Prostate gland (tissue), 2 donors: ENCODE data around the gene ATP2A1. TPM values are rescaled to one million over a fixed set of nuclear protein-coding genes. Genes with fewer than 3 reads are reported as not detected.

Experiments
- DNase-seq: peaks from one replicate; pipeline ENCODE4 v3.0.0-alpha.2; 2019; ENCODE audit warnings: low spot score
- H3K27ac ChIP-seq, 2 donors: fragments of 200-600 bp; sonication (generic); 2 replicates each; pipeline ENCODE4 v1.5.1; 2017 to 2019
- H3K27me3 ChIP-seq: fragments of 200-600 bp; sonication (generic); replicated peaks from 2 replicates; pipeline ENCODE4 v1.5.1; 2019; ENCODE audit not compliant: insufficient read depth
- H3K36me3 ChIP-seq, 2 donors: fragments of 200-600 bp; sonication (generic); 1 replicate in 1 of 2; 2 replicates in 1 of 2; pipeline versions ENCODE4 v1.5.1 to v1.8.1; 2017 to 2019
- H3K4me1 ChIP-seq: fragments of 200-600 bp; sonication (generic); replicated peaks from 2 replicates; pipeline ENCODE4 v1.5.1; 2019
- H3K4me3 ChIP-seq, 2 donors: fragments of 200-600 bp; sonication (generic); 2 replicates each; pipeline ENCODE4 v1.5.1; 2017 to 2019
- H3K9me3 ChIP-seq: fragments of 200-600 bp; sonication (generic); 2 replicates; pipeline ENCODE4 v1.5.1; 2017
- POLR2A ChIP-seq: fragments of 450-650 bp; IDR thresholded peaks from one replicate; pipeline ENCODE4 v1.6.1; 2016; ENCODE audit warnings: antibody characterized with exemption, mild to moderate bottlenecking
- POLR2AphosphoS5 ChIP-seq: sonication (generic); formaldehyde crosslinking; IDR thresholded peaks from one replicate; pipeline ENCODE4 v1.6.1; 2017; ENCODE audit warnings: antibody characterized with exemption
- WGBS: methylation state at CpG from one replicate; pipeline ENCODE4 v1.1.5; 2018; 5-methylcytosine and 5-hydroxymethylcytosine counted together
- intact Hi-C: fragments of 100-400 bp; cut with DNase I; formaldehyde crosslinking; loops from one replicate; pipeline ENCODE4 v1.14.2; 2022
- total RNA-seq, 2 donors: library from RNA; depleted of rRNA; stranded (reverse); fragments of >200 nt; gene quantifications; one replicate each; pipeline ENCODE4 v1.1.0, GENCODE V29; 2016
- TF ChIP-seq, protein P1 (sequence below), 4 experiments: fragments of 200-600 bp in 2 of 4; fragments of 450-650 bp in 2 of 4; sonication (generic) in 2 of 4; IDR thresholded peaks; 1 replicate in 3 of 4; 2 replicates in 1 of 4; pipeline ENCODE4 v1.5.1; 2016 to 2019; ENCODE audit warnings: antibody characterized with exemption in 4 of 4, mild to moderate bottlenecking in 2 of 4, moderate library complexity in 2 of 4

The ATP2A1 gene
- total RNA-seq, 2 donors from 2014 or later, result 1.5 to 3.1 TPM

DNA sequence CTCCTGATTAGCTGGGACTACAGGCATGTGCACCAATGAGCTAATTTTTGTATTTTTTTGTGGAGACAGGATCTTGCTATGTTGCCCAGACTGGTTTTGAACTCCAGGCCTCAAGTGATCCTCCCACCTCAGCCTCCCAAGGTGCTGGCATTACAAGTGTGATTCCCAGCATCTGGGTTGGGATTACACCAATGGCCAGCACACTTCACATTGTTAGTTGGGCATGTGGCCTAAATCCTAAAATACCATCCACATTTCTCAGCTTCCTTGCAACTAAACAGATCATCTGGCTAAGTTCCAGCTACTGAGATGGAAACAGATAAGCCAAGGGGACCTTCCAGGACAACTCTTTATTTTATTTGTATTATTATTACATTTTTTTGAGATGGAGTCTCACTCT, 36.9 kb downstream of the ATP2A1 start:
- Histone ChIP-seq H3K4me1 (no peaks in the 10 kb centered on the region), H3K4me3 (no peak overlapping the region), H3K27ac (no peak overlapping the region), H3K36me3 (peaks cover 10 to 12% of the 10 kb centered on the region in 2 donors), H3K9me3 (no peaks in the 10 kb centered on the region), H3K27me3 (no peaks in the 10 kb centered on the region)
- no peak for TF ChIP-seq POLR2A
- TF ChIP-seq, protein P1, sequence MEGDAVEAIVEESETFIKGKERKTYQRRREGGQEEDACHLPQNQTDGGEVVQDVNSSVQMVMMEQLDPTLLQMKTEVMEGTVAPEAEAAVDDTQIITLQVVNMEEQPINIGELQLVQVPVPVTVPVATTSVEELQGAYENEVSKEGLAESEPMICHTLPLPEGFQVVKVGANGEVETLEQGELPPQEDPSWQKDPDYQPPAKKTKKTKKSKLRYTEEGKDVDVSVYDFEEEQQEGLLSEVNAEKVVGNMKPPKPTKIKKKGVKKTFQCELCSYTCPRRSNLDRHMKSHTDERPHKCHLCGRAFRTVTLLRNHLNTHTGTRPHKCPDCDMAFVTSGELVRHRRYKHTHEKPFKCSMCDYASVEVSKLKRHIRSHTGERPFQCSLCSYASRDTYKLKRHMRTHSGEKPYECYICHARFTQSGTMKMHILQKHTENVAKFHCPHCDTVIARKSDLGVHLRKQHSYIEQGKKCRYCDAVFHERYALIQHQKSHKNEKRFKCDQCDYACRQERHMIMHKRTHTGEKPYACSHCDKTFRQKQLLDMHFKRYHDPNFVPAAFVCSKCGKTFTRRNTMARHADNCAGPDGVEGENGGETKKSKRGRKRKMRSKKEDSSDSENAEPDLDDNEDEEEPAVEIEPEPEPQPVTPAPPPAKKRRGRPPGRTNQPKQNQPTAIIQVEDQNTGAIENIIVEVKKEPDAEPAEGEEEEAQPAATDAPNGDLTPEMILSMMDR (IDR thresholded peaks at IDR 0.05), result no peak
- no peak for TF ChIP-seq POLR2AphosphoS5
- no peak for DNase-seq
- intact Hi-C loops, result no loop called here

DNA sequence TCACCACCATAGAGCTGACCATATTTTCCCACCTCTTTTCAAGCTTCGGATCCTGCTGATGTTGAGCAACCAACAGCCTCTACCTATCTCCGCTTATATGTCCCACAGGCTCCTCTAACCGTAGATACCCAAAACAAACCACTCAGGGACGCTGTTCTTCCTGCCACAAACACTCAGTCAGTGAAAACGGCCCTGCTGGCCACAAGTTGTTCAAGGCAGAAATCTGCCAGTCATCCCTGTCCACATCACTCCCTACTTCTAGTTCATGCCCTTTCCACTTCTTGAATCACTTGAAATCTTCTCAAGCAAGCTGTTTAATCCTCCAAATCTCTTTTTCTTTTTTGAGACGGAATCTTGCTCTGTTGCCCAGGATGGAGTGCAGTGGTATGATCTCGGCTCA, 38.8 kb downstream of the ATP2A1 start:
- Histone ChIP-seq H3K4me3 (no peak overlapping the region), H3K4me1 (no peaks in the 10 kb centered on the region), H3K36me3 (peaks cover 10 to 12% of the 10 kb centered on the region in 2 donors), H3K27me3 (no peaks in the 10 kb centered on the region), H3K27ac (no peak overlapping the region), H3K9me3 (no peaks in the 10 kb centered on the region)
- TF ChIP-seq, protein P1 (IDR thresholded peaks at IDR 0.05), result no peak
- no peak for TF ChIP-seq POLR2AphosphoS5
- TF ChIP-seq POLR2A, result no peak
- no peak for DNase-seq
- intact Hi-C loops, result no loop called here
- 92% methylated on average over 7 of the region's 7 CpGs for WGBS

DNA sequence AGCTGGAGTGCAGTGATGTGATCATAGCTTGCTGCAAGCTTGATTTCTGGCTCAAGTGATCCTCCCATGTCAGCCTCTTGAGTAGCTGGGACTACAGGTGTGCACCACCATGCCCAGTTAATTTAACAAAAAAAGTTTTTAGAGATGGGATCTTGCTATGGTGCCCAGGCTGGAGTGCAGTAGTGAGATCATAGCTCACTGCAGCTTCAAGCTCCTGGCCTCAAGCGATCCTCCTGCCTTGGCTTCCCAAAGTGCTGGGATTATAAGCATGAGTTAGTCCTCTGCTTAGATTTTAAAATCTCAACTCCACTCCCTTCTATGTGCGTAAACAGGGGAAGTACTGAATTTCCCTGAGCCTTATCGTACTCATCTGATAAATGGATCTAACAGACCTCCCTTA, 40.4 kb downstream of the ATP2A1 start:
- Histone ChIP-seq H3K9me3 (no peaks in the 10 kb centered on the region), H3K27ac (no peak overlapping the region), H3K4me3 (no peak overlapping the region), H3K36me3 (peaks cover 7 to 12% of the 10 kb centered on the region in 2 donors), H3K4me1 (no peaks in the 10 kb centered on the region), H3K27me3 (no peaks in the 10 kb centered on the region)
- TF ChIP-seq POLR2AphosphoS5 (no peak), POLR2A (no peak)
- TF ChIP-seq, protein P1 (IDR thresholded peaks at IDR 0.05), result no peak
- DNase-seq, result no peak
- intact Hi-C loops, result no loop called here
- WGBS, result 93% methylated on average over 3 of the region's 3 CpGs

DNA sequence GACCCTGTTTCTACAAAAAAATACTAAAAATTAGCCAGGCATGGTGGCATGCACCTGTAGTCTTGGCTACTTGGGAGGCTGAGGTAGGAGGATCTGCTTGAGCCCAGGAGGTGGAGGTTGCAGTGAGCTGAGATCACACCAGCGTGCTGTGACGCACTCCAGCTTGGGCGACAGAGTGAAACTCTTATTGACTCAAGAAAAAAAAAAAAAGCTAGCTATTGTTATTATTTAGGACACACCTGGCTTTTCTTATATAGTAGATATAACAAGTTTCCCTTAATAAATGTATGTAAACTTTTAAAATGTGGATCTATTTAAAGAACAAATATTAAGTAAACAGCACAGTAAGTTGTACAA, 44.9 kb downstream of the ATP2A1 start:
- DNase-seq, result no peak
- peak overlapping the region; percentile 96 to 98 for H3K27ac ChIP-seq
- H3K9me3 ChIP-seq, result no peaks in the 10 kb centered on the region
- no peaks in the 10 kb centered on the region for H3K27me3 ChIP-seq
- intact Hi-C loops, result loop anchor here (5.0 kb wide), 1 partner anchor 41 kb away; no protein-coding TSS in a partner anchor
- H3K4me1 ChIP-seq, result no peaks in the 10 kb centered on the region
- 70% methylated on average over 3 of the region's 3 CpGs for WGBS
- peak overlapping the region in 1 of 2 donors; percentile 61 for H3K4me3 ChIP-seq
- H3K36me3 ChIP-seq, result peaks cover 0 to 6% of the 10 kb centered on the region in 2 donors
- no peak for TF ChIP-seq POLR2A
- TF ChIP-seq POLR2AphosphoS5, result no peak
- TF ChIP-seq, protein P1 (IDR thresholded peaks at IDR 0.05), result no peak

DNA sequence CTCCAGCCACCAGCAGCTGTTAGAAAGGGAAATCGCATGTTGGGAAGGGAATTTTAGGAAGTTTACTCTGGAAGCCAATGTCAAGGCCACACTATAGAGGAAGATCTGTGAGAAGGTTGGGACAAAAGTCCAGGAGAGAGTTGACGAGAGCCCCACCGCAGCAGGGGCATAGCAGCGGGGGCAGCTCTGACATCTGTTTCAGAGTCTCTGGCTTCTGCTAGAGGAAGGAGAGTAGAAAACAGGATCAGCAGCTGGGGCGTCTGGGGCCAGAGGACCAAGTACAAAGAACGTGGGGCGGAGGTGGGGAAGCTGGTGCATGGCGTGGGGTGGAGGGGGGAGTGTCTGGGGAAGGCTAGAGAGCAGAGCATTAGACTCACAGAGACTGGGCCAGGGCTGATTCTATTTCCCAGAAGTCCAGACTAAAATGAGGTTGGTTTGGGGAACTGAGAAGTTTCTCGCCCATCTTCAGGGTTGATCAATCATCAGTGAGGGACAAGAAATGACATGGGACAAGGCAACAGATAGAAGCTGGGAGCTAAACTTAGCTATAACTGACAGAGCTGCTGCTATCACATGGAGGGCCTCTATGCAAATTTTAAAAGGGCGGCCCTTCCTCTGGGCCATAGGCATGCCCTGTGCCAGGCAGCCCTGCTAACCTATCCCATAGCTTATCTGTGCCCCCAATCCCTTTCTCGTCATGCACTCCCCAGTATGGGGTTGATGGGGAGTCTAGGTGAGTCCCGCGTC, 45.5 kb downstream of the ATP2A1 start:
- TF ChIP-seq, protein P1 (IDR thresholded peaks at IDR 0.05), result no peak
- TF ChIP-seq POLR2A, result no peak
- TF ChIP-seq POLR2AphosphoS5, result no peak
- no peak for DNase-seq
- H3K9me3 ChIP-seq, result no peaks in the 10 kb centered on the region
- WGBS, result 42% methylated on average over 13 of the region's 13 CpGs
- H3K27ac ChIP-seq, result peak overlapping the region; percentile 96 to 98
- no peaks in the 10 kb centered on the region for H3K4me1 ChIP-seq
- H3K27me3 ChIP-seq, result no peaks in the 10 kb centered on the region
- H3K36me3 ChIP-seq, result peaks cover 0 to 6% of the 10 kb centered on the region in 2 donors
- H3K4me3 ChIP-seq, result peak overlapping the region; percentile 61 to 77
- intact Hi-C loops, result loop anchor here (5.0 kb wide), 1 partner anchor 42 kb away; no protein-coding TSS in a partner anchor
